Measurements from ENCODE around the gene PPM1E.

- TF ChIP-seq PHF8 (conservative IDR thresholded peaks at IDR 0.05; ENCODE audit: low read depth, low read length) (no peak), CREB1 (IDR thresholded peaks at IDR 0.05) (no peak), EGR1 (IDR thresholded peaks at IDR 0.05; ENCODE audit: borderline replicate concordance, low read depth, low read length) (no peak), JUN (IDR thresholded peaks at IDR 0.05; ENCODE audit: low read depth, low read length) (no peak), EZH2 (IDR thresholded peaks at IDR 0.05; ENCODE audit: low read depth, low read length, severe bottlenecking) (no peak), CBX5 (IDR thresholded peaks at IDR 0.05; ENCODE audit: low read depth, low read length) (no peak), GABPA (IDR thresholded peaks at IDR 0.05; ENCODE audit: borderline replicate concordance, insufficient read depth, low read length) (no peak), POLR2AphosphoS5 (IDR thresholded peaks at IDR 0.05; ENCODE audit: low read depth, low read length) (no peak), GTF2F1 (IDR thresholded peaks at IDR 0.05; ENCODE audit: borderline replicate concordance, low read depth, low read length) (no peak), CBX8 (IDR thresholded peaks at IDR 0.05; ENCODE audit: borderline replicate concordance, low read depth, low read length) (no peak), TAF1 (IDR thresholded peaks at IDR 0.05; ENCODE audit: low read depth, low read length) (no peak)
- TF ChIP-seq, protein P1, sequence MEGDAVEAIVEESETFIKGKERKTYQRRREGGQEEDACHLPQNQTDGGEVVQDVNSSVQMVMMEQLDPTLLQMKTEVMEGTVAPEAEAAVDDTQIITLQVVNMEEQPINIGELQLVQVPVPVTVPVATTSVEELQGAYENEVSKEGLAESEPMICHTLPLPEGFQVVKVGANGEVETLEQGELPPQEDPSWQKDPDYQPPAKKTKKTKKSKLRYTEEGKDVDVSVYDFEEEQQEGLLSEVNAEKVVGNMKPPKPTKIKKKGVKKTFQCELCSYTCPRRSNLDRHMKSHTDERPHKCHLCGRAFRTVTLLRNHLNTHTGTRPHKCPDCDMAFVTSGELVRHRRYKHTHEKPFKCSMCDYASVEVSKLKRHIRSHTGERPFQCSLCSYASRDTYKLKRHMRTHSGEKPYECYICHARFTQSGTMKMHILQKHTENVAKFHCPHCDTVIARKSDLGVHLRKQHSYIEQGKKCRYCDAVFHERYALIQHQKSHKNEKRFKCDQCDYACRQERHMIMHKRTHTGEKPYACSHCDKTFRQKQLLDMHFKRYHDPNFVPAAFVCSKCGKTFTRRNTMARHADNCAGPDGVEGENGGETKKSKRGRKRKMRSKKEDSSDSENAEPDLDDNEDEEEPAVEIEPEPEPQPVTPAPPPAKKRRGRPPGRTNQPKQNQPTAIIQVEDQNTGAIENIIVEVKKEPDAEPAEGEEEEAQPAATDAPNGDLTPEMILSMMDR (IDR thresholded peaks at IDR 0.05; ENCODE audit: control extremely low read depth in 1 of 3, insufficient read depth in 1 of 3, low read depth in 1 of 3, low read length in 3 of 3), result no peak
These were observed 8.0 kb upstream of the PPM1E start for GRCh38 chr17:58747674-58748073.

Data from H1 (cell line).